D341Med (cell line): ENCODE data around the gene WBP2NL.
A peak's percentile ranks its signal among the peaks of the same experiment; 100 is the strongest.
"Not testable (repeated sequence)": the region's sequence is repeated elsewhere in the genome, so short reads cannot be mapped to it uniquely, and the experiment has no call there.

Experiments
- DNase-seq: peaks from one replicate; pipeline ENCODE4 v3.0.0; 2012; ENCODE audit warnings: low spot score

WBP2NL gene, protein sequence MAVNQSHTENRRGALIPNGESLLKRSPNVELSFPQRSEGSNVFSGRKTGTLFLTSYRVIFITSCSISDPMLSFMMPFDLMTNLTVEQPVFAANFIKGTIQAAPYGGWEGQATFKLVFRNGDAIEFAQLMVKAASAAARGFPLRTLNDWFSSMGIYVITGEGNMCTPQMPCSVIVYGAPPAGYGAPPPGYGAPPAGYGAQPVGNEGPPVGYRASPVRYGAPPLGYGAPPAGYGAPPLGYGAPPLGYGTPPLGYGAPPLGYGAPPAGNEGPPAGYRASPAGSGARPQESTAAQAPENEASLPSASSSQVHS

DNA sequence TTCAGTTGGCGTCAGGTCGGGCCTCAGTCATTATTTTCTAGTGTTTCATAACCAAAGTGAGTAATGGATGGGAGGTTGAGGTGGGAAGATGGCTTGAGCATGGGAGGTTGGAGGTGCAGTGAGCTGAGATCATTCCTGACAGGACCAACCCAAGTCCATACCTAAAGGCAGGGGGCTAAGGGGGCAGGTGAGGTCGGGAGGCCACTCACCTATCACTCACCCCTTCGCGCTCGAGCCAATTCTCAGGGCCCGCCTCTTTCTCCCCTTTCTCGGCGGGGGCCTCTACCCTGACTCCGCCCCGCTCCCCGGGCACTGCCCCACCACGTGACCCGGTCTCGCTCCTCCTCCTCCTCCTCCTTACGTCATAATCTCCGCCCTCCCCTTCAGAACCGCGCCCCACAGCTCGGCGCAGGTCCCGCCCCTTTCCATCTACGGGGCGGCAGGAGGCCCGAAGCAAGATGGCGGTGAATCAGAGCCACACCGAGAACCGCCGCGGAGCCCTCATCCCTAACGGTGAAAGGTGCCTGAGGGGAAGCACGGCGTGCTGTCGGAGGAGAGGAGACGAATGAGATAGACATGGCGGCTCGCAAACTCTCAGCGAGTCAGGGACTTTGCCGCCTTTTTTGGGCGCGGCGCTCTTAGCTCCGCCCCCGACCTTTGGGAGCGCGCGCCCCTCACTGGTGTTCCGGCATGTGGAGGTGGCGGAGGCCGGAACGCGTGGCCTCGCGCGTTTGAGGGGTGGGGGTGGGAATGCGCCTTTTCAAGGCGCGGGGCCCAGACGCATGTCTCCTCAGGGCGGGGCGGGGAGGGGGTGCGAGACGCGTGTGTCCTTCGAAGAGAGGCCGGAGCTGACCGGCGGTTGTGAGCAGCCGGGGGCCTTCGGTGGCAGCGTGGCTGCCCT lies at the start of gene WBP2NL:
Gene WBP2NL (plus strand): TSS at position 428 of the 901 bp plus-strand sequence. CDS start 31 bp downstream, at position 459.
- DNase-seq = peak; percentile 33

DNA sequence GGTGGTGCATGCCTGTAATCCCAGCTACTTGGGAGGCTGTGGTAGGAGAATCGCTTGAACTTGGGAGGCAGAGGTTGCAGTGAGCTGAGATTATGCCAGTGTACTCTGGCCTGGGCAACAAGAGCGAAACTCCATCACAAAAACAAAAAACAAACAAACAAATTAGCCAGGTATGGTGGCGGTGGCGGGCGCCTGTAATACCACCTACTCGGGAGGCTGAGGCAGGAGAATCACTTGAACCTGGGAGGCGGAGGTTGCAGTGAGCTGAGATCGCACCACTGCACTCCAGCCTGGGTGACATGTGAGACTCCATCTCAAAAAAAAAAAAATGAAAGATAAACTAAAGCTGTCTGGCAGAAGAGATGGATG lies 49.7 kb upstream of the WBP2NL start:
- not testable (repeated sequence) for DNase-seq

DNA sequence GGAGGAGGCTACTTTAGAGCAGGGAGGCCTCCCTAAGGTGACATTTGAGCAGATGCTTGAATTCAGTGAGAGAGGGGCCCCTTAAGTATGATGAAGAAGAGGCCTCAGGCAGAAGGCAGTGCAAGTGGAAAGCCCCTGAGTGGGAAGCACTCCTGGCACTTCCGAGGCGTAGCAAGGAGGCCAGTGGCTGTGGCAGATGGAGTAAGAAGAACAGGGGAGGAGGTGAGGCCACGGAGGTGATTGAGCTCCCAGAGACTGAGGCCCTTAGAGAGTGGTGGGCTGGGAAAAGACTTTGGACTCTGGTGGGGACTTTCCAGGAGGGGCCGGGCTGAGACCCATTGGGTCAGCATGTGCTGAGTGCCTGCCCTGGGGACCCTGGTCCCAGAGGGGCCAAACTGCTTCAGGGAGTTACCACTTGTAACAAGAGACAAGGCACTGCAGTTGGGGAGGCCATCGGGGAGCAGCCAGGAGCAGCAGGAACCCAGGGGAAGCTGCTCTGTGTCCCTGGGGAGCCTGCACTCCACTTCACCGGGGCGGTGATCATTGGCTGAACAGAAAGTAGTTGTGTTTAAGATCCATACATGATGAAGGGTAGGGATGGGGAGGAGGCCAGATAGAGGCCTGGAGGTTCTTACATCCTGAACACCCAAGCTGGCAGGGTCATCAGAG lies 49.2 kb upstream of the WBP2NL start:
- no peak for DNase-seq

DNA sequence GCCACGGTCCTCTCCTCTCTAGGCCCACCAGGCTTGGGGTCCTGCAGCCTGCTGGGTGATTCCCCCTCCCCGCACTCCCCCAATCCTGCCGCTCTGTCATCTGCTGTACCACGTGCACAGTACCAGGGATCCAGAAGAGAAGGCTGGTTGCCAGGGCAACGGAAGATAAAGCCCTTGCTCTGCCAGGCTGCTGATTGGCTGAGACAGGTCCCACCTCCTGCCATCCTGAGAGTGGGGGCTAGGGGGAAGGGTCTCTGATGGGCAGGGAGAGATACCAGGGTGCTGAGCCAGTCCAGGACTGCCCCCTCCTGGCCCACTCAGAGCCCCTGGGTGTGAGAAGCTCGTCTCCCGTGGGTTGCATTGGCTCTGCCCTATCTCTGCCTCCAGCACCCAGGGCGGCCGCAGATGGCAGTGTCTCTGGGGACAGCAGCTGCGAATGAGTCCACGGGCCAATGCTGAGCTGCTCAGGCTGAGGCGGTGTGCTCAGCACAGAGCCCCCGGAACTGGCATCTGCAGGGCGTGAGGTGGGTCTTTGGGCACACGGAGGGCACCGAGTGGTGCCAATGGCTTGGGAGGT lies 46.6 kb upstream of the WBP2NL start, which contains the start of gene SMIM45:
Gene SMIM45 (plus strand): TSS at position 253 of the 577 bp plus-strand sequence.
- peak; percentile 90 for DNase-seq

DNA sequence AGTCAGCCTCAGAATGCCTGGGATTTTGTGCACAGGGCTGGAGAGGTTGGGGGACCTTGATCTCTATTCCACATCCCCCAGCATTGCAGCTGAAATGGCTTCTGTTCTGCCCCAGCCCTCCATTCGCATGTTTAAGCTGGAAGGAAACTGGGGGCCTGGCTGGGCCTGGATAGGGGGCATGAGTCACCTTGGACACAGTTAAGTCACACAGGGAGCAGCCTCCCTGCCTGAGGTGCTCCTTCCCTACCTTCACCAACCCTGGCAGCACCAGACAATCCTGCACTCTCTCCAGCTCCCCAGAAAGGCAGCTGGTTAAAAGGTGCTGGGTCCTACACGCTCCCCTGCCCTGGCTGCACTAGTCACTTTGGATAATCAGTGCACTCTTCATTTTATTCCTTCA lies 45.9 kb upstream of the WBP2NL start:
- DNase-seq = no peak

DNA sequence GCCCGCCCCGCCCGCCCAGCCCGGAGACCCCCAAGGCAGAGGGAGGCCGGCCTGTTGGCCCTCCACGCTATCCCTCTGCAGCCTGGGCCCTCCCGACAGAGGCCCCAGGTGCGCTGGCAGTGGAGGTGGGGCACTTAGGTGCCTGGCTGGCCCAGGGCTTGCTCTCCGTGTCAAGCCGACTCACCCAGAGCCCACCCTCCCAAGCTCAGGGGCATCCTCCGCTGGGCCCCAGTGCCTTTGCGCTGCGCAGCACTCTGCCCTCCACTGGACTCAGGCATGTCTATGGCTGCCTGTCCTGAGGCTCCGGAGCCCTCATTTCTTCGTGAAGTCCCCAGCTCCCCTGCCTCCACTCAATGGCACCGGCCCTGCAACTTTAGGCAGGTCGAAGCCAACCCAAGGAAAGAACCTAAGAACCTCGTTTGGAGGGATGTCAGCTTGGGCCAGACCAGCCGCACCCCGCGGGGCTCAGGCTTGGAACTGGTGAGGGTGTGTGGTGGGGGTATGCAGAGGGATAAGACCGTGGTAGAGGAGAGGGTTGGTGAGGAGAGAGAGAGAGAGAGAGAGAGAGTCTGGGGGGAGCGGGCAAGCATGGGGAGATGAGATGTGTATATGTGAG lies 40.5 kb upstream of the WBP2NL start:
- no peak for DNase-seq

DNA sequence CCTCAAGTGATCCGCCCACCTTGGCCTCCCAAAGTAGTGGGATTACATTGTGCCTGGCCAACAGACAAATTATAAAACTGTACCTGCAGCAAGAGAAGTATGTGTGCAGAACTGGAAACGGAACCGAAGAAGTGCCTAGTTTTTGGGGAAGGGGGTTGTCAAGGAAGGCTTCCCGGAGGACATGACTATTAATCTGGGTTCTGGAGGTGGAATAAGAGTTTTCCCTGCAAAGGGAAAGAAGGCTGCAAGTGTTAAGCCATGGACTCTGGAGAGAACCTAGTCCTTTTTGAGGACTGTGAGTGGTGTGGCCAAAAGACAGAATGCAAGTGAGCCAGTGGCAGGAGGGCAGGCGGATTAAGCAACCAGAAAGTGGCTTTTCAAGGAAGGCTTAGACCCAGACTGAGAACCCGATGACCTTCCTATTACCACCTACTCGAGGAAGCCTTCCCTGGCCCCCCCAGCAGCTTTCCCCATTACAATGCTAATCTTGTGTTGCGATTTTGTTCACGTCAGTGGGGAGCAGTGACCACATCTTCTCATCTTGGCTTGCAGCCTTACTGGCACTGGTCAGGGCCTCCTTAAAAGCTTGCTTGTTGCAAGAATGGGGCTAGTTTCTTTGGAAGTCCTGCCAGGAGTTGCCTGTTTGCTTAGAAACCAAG lies 35.0 kb upstream of the WBP2NL start:
- DNase-seq = no peak

DNA sequence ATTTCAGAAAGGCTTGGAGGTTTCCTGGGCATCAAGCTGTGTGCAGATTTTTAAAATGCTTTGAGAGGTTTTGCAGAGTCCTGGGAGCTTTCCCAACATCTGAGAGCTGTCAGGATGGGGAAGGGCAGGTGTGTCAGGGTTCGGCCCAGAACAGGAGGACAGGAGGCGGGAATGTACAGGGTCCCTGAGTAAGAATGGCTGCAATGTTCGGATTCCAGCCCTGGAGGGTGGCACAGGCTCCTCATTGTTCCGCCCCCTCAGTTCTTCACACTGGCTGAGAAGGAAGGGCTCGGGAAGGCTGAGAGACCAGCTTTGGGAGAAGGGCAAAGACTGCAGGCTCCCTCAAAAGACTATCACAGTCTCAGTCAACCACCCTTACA lies 34.5 kb upstream of the WBP2NL start:
- no peak for DNase-seq

DNA sequence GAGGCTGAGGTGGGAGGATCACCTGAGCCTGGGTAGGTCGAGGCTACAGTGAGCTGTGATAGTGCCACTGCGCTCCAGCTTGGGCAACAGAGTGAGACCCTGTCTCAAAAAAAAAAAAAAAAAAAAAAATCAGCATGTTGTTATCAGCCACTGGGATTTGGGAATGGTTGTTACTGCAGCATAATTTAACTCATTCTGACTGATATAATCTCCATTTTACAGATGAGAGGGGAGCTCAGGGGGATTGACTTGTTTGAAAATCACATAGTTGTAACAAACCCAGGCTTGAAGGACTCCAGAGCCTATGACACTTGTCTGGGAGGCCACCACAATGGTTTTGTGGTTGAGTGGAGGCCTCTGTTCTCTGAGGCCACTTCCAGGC lies 32.4 kb upstream of the WBP2NL start:
- no peak for DNase-seq

DNA sequence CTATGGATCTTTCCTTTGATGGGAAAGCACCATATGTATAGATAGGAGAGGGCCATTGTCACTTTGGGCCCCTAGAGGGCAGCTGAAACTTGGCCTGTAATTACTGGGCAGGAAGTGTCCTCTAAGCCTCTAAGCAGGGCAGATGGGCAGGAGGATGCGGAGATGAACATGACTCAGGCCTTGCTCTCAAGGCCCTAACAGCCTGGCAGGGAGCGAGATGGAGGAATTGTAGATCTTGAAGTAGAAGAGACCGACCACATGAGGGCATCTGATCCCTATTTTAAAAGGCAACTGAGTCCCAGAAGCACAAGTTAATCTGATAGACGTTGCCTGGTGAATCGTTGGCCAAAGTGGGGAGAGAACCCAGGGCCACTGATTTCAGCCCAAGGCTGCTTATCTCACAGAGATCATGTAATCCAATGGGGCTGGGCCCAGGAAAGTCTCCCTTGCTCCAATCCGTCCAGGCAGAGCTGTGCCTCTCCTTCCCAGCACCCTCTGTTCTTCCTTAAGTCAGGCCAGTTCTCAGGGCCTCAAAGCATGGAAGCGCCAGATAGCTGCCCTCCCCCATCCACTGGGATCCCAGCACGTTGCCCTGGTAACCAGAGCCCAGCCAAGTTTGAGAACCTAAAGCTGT lies 31.9 kb upstream of the WBP2NL start:
- peak; percentile 69 for DNase-seq

DNA sequence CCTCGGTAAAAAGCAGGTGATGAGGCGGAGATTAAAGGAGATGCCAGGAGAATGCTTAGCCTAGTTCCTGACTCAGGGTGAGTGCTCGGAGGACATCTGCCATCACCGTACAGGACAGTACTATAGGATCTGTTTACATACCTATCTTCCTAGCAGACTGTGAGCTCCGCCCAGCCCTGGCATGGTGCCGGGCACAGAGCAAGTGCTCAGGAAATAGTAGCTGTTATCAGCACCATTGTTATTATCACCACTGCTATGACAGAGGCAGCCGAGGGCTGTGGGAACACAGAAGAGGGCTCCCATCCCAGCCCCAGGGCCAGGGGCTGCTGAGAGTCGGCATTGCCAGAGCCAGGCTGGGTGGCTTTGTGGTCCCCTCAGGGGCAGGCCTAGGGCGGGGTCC lies 30.0 kb upstream of the WBP2NL start:
- no peak for DNase-seq

DNA sequence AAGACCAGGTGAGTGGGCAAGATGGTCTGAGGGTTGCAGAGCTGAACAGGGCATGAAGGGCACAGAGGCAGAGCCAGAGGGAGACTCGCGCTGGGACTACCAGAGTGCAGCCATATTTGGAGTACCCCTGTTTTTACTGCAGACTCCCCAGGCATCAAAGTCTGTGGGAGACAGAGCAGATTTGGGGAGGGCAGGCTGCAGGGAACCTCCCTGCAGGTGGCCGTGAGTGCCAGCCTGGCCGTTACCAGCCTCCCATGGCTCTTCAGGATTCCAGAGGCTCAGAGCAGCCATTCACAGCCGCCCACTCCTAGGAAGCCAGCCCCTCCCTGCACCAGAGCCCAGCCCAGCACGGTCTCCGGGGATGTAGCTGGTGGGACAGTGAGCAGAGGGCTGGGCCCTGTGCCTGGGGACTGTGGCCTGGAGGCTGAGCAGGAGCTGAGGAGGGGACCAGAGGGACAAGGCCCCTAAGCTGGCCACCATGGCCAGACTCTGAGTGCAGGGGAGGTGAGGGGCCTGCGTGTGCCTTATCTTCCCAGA lies 29.4 kb upstream of the WBP2NL start, which contains the start of gene SEPTIN3:
Gene SEPTIN3 (plus strand): TSS at position 334 of the 537 bp plus-strand sequence. CDS start 2,050 bp downstream, outside the sequence.
- DNase-seq = no peak

DNA sequence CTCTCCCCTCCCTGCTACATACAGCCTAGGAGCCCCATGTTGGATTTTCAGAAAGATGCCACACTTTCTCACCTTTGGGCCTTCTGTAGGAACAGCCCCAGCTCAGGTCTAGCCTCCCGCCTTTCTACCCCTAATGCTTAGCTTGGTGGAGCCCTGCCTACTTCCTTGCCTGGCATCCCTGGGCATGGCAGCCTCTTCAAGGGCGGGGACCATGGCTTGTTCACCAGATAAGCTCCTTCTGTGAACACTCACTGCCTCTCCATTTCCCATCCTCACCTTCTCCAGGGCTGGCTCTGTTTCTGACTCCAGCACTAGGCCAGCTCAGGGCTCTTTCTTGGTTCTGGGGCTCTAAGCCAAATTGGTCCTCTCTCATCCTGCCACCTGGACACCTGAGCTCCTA lies 28.0 kb upstream of the WBP2NL start:
- no peak for DNase-seq

DNA sequence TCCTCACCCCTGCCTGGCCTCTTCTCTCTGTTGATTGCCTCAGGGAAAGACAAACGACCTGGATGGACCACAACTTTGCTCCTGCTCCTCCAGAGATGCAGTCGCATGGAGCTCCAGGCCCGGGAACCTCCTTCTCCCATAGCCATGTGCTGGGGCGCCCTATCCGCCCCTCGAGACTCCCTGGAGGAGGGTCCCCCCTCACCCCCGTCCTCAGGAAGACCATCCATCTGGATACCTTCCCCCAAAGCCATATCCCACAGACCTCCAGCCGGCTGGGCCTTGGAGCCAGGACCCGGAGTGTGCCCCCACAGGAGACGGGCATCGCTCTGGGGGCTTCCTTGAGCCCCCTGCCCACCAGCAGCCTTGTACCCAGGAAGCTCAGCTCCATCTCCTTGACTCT lies 27.2 kb upstream of the WBP2NL start:
- DNase-seq = no peak

DNA sequence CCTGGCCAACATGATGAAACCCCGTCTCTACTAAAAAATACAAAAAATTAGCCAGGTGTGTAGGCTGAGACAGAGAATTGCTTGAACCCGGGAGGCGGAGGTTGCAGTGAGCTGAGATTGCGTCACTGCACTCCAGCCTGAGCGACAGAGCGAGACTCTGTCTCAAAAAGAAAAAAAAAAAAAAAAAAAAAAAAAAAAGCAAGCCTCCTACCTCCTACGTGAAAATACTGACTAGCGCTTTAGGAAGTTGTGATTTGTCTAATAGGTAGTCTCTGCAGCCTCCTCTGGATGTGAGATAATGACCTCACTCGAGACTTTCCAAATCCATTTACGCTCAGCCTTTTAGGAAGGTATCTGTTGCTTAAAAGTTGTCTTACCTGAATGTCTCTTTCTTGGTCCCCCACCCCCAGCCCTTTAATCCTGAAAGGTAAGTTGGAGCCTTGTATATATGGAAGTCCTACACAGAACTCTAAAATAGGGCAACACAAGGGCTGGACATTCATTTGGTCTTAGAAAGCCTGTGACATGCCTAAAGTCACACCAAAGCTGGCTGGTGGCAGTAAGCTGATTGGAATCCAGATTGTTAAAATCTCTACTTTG lies 23.8 kb upstream of the WBP2NL start:
- no peak for DNase-seq

DNA sequence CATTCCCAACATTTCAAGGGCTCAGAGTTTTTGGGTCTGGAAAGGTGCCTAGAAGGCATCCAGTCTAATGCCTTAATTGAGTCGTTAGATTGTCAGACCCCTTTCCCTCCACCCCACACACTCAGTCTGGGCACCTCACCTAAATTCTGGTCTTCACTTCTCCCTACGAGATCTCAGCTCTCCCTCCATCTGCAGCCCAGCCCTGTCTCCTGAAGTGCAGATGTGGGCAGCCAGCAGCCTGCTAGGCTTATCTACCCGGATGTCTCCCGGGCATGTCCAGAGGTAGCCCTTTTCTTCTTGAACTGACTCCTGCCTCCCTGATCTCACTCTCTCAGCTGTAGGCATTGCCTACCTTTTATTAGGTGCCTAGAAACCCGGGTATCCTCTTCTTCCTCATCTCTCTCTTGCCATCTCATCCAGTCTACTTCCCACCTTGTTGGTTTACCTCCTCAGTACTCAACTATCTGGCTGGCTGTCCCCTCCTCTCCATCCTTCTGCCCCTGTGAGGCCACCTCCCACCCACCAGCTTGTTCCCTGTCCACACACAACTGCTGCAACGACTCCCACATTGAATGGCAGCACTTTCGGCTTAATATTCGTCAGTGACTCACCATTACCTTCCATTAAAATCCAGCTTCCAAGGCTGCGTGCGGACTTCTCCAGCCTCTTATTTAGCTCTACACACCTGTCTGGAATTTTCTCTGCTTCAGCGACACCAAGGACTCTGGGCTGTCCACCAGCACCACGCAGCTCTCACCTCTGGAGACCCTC lies 23.1 kb upstream of the WBP2NL start:
- DNase-seq = no peak

DNA sequence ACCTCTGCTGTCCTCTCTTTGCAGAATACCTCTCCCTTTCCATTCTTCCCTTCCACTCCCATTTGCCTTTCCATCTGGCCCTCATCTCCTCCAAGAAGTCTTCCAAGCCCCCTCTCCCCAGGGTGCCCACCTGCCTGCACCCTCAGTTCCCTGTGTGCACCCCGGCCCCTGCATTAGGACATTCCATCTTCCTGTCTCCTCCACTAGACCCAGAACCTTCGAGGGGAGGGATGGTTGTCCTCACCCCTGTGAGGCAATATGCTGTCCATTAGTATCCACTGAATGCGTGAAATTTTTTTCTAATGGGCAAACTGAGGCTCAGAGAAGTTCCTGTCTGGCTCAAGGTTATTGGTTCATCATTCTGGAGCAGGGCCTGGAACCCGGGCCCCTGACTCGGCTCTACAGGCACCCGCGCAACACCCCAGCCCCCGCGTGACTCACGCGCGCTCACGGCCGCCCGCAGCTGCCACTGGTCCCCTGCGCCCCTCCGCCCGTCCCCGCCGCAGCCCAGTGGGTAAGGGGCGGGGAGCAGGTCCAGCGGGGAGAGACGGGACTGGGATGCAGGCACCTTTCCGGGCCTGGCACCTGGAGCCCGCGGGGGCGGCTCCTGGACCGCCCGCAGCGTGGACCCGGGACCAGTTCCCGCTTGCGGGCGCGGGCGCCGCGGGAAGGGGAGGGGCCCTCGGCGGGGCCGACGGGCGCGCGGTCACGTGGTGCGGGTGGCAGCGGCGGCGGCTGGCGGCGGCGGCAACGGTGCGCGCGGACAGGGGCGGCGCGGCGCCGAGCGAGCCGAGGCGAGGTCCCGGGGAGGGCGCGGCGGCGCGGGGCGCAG lies 22.3 kb upstream of the WBP2NL start:
- peak; percentile 92 for DNase-seq

DNA sequence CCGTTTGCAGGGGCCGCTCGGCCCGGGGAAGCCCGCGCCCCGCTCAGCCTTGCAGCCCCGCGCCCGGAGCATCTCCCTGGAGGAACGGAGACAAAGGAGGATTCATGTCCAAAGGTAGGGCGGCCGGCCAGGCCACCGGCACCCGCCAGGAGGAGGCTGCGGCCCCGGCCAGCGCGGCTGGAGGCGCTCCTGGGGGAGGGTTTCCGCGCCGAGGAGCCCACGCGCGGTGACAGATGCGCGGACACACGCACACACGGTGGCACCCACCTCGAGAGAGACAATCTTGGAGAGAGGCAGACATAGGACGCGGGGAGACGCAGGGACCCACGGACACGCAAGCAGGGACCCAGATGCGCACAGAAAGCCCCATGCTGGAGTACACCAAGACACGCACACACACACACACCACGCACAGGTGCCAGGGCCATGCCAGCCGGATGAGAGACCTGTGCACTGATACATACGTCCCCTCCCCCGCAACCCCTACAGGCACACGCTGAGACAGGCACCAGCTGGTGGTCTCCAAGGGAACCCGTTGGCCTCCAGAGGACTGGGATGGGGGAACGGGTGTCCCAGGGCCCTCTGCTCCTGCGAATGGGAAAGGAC lies 21.5 kb upstream of the WBP2NL start:
- peak; percentile 66 for DNase-seq
